Cerebellar nuclear complex (tissue), 1 donor: ENCODE data around the gene COG6.

Experiments
- DNase-seq, 2 experiments: peaks; one replicate each; lab custom pipeline; 2025; lab: John Stamatoyannopoulos, UW

The COG6 gene

DNA sequence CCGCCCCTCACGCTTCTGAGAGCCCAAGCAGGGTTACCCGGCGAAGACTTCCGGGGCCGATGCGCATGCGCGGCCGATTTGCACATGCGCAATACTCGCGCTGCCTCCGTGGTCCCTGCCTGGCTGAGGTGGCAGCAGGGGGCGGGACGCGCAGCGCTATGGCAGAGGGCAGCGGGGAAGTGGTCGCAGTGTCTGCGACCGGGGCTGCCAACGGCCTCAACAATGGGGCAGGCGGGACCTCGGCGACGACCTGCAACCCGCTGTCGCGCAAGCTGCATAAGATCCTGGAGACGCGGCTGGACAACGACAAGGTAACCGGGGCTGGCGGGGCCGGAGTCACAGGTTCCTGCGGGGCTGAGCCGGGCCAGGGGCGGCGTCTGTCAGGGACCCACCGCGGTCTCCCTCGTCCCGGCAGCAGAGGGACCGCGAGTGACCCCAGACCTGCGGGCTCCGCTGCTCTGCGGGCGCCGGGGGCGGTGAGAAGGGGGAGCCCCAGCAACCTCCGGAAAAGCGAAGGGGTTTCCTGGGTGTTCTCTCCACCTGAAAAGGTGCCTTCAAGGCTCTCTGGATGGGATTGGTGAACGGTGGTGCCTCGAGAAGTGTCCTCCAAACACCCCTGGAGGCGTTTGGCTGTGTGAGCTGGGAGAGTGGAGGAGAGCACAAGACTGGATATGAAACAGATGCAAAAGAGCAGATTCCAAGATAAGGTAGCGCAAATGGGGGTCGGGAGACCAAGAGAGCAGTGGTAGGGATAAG, at the start of gene COG6:
Gene COG6 (plus strand): TSS at position 94 of the 756 bp plus-strand sequence. CDS start 65 bp downstream, at position 159.
- peak in 1 of 2 experiments; percentile 56 for DNase-seq

- DNase-seq: no peak
Observed at GRCh38 chr13:39605677-39606320, 49.7 kb upstream of the COG6 start.

DNA sequence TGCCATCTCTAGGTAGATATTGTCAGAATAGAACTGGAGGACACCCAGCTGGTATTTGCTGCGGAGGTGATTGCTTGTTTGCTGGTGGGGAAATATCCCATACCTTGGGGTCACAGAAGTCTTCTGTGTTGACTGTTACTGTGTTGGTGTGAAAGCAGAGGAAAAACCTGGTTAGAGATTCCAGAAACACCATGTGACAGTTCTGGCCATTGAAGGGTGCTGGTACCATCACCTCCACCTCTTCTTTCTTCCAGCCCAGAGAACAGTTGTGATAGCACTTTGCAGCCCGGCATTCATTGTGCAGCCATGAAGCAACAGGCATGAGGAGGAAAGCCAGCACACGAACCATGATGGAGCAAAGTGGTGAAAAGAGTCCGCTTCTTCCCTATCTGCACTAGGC, 47.6 kb upstream of the COG6 start:
- no peak for DNase-seq

DNA sequence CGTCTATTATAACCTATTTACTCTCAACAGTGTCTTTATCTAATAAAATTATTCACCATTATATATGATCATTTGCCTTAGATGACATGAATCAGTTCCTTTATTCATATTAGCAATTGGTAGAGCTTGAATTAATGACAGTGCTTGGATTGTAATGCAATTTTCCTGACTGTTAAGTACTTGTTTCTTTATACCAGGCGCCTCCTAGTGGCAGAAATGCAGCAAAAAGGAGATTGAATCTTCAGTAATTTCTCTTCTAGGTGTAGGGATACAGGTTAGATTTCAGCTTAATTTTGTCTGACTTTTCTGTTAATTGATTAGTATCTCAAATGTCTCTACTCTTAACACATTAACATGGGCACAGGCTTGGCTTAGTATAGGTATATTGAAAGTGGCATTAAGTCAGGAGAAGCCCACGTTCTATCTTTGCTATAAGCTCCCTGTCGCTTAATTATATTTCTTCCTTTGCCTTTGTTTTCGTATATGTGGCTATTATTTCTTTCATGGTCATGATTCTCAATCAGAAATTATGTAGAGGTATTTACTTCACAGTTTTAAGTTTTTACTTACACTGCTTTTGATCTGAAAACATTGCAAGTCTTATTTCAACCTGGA, 43.3 kb upstream of the COG6 start:
- peak in 1 of 2 experiments; percentile 60 for DNase-seq

GRCh38 chr13:39616087-39616694, 39.3 kb upstream of the COG6 start:
- DNase-seq: peak; percentile 18 to 62

DNA sequence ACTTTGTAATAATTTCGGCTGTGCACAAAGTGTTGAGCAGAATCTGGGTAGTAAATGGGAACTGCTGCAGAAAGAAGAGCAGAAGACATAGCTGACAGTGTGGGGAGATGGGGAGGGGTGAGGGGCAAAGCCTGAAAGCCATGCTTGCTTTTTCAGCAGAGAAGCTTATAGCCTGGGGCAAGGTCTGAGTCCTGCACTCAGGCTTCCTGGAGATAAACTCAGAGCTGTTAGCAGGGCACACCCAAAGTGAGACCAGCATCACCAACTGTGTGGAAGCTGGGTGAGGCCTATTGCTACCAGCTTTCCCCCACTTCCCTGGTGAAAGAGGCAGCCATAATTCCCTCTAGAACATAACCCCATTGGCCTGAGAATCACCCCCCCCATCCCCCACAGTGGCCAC, 36.9 kb upstream of the COG6 start:
- no peak for DNase-seq

- DNase-seq: no peak
Observed at GRCh38 chr13:39623466-39623865, 32.0 kb upstream of the COG6 start.

DNA sequence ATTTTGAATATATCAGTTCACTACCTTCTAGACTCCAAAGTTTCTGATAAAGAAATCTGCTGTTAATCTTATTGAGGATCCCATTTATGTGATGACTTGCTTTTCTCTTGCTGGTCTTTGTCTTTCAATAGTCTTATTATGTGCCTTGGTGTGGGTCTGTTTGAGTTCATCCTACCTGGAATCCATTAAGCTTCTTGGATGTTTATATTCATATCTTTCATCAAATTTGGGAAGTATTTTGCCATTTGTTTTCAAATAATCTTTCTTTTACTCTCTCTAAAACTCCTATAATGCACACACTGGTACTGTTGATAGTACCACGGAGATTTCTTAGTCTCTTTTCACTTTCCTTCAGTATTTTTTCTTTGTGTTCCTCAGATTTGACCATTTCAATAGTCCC, 24.2 kb upstream of the COG6 start:
- DNase-seq: no peak

GRCh38 chr13:39632994-39633393, 22.5 kb upstream of the COG6 start:
- no peak for DNase-seq

DNA sequence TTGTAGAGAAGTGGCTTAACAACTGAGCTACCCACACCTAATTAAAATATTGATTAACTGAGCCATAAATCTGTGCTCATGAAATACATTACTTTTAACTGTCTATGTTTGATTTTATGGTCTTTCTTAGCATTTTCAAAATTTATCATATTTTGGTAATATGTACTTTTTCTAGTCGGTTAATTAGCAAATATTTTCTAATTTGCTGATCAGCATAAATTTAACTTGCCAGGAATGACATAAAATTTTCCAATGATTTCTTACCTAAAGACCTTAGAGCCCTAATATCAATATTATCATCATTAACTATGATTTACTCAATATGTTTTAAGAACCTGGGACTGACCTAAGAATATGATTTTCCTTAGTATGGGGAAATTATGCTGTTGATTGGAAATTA, 19.9 kb upstream of the COG6 start:
- no peak for DNase-seq

GRCh38 chr13:39637890-39638289, 17.6 kb upstream of the COG6 start:
- DNase-seq: no peak

GRCh38 chr13:39641645-39642044, 13.8 kb upstream of the COG6 start:
- no peak for DNase-seq

GRCh38 chr13:39646122-39646521, 9.3 kb upstream of the COG6 start:
- no peak for DNase-seq

DNA sequence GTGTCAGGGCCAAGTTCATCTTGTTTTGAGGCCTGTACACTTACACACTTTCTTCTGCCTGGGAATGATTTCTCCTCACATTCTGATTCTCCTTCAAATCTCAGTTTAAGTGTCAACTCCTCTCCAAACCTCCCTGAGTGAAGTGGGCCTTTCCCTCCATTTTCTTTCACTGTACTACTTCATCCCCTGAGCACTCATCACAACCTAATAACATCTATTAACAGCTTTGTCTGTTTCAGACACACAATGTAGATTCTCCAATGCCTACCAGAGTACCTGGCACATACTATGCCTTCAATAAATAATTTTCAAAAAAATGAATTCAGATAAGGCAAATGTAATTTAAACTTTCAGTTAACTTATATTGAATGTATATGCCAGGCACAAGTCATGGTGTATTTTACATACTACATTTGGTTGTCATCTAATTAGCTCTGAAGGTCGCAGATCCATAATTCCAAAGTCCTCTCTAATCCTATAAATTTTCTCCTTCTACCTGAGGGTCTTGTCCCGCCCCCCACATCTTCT, 357 bp upstream of the COG6 start:
- no peak for DNase-seq

DNA sequence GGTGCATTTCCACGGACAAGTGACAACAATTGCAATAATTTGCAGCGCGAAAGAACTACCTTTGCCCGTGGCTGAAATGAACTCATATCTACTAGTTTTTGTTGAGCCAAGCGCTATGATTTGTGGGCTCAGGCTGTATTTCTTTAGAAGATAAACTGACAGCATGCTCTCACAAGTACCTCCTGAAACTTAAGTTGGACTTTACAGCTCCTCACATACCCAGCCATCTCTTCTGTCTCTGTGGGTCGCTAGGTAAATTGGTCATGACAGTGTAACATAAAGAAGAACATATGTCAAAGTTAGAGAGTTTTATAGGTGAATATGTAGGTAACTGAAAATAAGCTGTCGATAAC, 839 bp downstream of the COG6 start:
- no peak for DNase-seq

DNA sequence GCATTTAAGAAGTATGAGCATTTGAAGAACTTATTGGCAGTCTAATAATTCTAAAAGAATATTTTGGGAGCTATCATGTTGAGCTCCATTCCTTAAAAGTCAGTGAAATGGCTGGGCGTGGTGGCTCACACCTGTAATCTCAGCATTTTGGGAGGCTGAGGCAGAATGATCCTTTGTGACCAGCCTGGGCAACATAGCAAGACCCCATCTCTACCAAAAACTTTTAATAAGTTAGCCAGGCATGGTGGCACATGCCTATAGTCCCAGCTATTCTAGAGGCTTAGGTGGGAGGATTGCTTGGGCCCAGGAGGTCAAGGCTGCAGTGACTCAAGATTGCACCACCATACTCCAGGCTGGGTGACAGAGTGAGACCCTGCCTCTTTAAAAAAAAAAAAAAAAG, 8.0 kb downstream of the COG6 start:
- no peak for DNase-seq

- no peak for DNase-seq
Observed at GRCh38 chr13:39663958-39664357, 8.5 kb downstream of the COG6 start.

GRCh38 chr13:39665763-39666162, 10.3 kb downstream of the COG6 start:
- DNase-seq: no peak

GRCh38 chr13:39670445-39670844, 15.0 kb downstream of the COG6 start:
- DNase-seq: no peak

DNA sequence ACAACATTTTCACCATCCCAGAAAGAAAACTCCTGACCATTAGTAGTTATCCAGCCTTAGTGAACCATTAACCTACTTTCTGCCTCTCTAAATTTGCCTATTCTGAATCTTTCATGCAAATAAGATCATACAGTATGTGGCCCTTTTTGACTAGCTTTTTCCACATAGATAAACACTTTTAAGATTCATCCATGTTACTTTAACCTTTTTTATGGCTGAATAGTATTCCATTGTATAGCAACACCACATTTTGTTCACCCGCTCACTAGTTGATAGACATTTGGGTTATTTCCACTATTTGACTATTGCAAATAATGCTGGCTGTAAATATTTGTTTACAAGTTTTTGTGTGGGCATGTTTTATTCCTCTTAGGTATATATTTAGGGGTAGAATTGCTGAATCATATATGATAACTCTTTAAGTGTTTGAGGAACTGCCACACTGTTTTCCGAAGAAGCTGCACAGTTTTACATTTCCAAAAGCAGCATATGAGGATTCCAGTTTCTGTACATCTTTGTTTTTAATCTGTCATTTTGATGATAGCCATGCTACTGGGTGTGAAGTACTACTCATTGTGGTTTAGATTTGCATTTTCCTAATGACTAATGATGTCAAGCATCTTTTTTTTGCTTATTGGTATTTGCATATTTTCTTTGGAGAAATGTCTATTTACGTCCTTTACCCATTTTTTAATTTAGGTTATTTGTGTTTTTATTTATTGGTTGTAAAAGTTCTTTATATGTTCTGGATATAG, 17.1 kb downstream of the COG6 start:
- no peak for DNase-seq

- no peak for DNase-seq
Observed at GRCh38 chr13:39675904-39676303, 20.4 kb downstream of the COG6 start.

GRCh38 chr13:39676315-39676876, 20.9 kb downstream of the COG6 start:
- peak in 1 of 2 experiments; percentile 41 for DNase-seq
